IPS-15b (cell line): ENCODE data around the gene ANKRD13C.

Experiments used
- H3K27me3 ChIP-seq: one replicate; pipeline ENCODE4 v1.6.1; 2013; ENCODE audit warnings: low read length; ENCODE audit not compliant: control insufficient read depth, insufficient read depth
- H3K36me3 ChIP-seq: one replicate; pipeline ENCODE4 v1.6.1; 2013; ENCODE audit warnings: low read length; ENCODE audit not compliant: control insufficient read depth, insufficient read depth
- H3K4me1 ChIP-seq: one replicate; pipeline ENCODE4 v1.6.1; 2013; ENCODE audit warnings: mild to moderate bottlenecking, low read length; ENCODE audit not compliant: control insufficient read depth, insufficient read depth
- H3K4me3 ChIP-seq: one replicate; pipeline ENCODE4 v1.5.1; 2013; ENCODE audit warnings: low read depth, low read length
- H3K9ac ChIP-seq: one replicate; pipeline ENCODE4 v1.6.1; 2013; ENCODE audit warnings: low read depth, mild to moderate bottlenecking, low read length
- H3K9me3 ChIP-seq: one replicate; pipeline ENCODE4 v1.6.1; 2013; ENCODE audit warnings: mild to moderate bottlenecking, low read length; ENCODE audit not compliant: control insufficient read depth, insufficient read depth

ANKRD13C gene, protein sequence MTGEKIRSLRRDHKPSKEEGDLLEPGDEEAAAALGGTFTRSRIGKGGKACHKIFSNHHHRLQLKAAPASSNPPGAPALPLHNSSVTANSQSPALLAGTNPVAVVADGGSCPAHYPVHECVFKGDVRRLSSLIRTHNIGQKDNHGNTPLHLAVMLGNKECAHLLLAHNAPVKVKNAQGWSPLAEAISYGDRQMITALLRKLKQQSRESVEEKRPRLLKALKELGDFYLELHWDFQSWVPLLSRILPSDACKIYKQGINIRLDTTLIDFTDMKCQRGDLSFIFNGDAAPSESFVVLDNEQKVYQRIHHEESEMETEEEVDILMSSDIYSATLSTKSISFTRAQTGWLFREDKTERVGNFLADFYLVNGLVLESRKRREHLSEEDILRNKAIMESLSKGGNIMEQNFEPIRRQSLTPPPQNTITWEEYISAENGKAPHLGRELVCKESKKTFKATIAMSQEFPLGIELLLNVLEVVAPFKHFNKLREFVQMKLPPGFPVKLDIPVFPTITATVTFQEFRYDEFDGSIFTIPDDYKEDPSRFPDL

GRCh38 chr1:70354332-70355110, at the start of gene ANKRD13C:
Gene ANKRD13C (minus strand): TSS chr1:70354722. CDS start chr1:70354408, 314 bp downstream.
- Histone ChIP-seq H3K4me1 (peaks cover 2% of the 10 kb centered on the region), H3K9ac (peak within 1 kb of the TSS; percentile 98), H3K4me3 (peak within 1 kb of the TSS; percentile 84)

DNA sequence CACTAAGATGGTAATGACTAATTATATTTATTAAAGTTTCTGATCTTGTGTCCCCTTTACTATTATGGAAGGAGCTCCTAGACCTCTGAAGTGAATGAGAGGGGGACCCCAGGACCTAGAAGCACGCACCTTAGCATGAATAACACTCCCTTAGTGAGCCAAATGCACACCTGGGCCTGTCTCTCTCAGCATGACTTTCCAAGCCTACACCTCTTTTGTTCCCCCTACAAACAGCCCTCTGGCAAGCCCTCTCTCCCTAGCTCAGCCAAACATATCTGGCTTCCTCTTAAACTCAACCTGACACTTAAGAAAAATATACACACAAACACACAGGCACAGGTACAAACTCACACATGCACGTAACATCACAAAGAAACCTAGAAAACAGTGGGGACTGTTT, 49.2 kb upstream of the ANKRD13C start:
- no peaks in the 10 kb centered on the region for H3K36me3 ChIP-seq
- H3K27me3 ChIP-seq = no peaks in the 10 kb centered on the region
- no peaks in the 10 kb centered on the region for H3K4me1 ChIP-seq
- no peaks in the 10 kb centered on the region for H3K9me3 ChIP-seq
- no peak overlapping the region for H3K9ac ChIP-seq
- H3K4me3 ChIP-seq = no peak overlapping the region

More at GRCh38 chr1:70354332-70355110, at the start of gene ANKRD13C:
- H3K36me3 ChIP-seq = peaks cover 7% of the 10 kb centered on the region
- H3K9me3 ChIP-seq = no peaks in the 10 kb centered on the region
- H3K27me3 ChIP-seq = no peaks in the 10 kb centered on the region

DNA sequence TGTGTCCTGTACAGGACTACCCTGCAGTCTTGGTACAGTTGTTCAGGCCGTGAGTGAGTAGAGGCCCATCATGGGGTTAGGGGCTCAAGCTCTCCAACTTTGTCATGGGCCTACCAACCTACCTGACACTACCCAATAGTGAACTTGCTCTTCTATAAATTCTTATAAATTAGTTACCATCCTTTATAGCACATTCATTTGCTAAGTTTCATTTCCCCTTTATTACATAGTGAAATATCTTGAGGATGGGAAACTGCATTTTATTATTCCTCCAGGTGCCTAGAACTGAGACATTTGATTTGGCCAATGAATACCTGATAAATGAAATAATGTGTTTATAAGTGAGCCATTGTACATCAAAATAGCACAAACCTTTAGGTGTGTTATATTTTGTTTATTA, 47.5 kb upstream of the ANKRD13C start:
- H3K27me3 ChIP-seq = no peaks in the 10 kb centered on the region
- no peaks in the 10 kb centered on the region for H3K36me3 ChIP-seq
- no peak overlapping the region for H3K9ac ChIP-seq
- H3K9me3 ChIP-seq = no peaks in the 10 kb centered on the region
- no peak overlapping the region for H3K4me3 ChIP-seq
- no peaks in the 10 kb centered on the region for H3K4me1 ChIP-seq

DNA sequence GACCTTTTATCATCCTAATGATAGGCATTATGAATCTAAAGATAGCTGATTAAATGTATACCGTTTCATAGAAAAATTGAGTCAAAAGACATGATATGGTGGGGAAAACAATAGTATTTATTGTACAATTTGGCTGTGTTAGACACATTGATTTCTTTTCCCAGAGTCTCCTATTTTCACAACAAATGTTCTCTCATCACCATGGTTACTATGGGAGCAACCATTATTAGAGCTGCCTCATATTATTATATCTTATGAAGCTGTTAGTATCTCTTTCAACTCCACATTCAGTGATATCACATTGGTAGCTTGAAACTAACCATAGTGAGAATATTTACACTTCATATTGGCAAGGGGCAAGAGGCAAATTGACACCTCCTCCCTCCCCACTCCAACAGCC, 45.8 kb upstream of the ANKRD13C start:
- Histone ChIP-seq H3K27me3 (no peaks in the 10 kb centered on the region), H3K4me3 (no peak overlapping the region), H3K36me3 (no peaks in the 10 kb centered on the region), H3K9ac (no peak overlapping the region), H3K9me3 (no peaks in the 10 kb centered on the region), H3K4me1 (no peaks in the 10 kb centered on the region)

- H3K27me3 ChIP-seq = no peaks in the 10 kb centered on the region
- H3K36me3 ChIP-seq = no peaks in the 10 kb centered on the region
- no peak overlapping the region for H3K9ac ChIP-seq
- H3K4me1 ChIP-seq = no peaks in the 10 kb centered on the region
- H3K9me3 ChIP-seq = no peaks in the 10 kb centered on the region
- no peak overlapping the region for H3K4me3 ChIP-seq
Observed at GRCh38 chr1:70397013-70397412, 42.5 kb upstream of the ANKRD13C start.

- Histone ChIP-seq H3K9me3 (no peaks in the 10 kb centered on the region), H3K9ac (no peak overlapping the region), H3K4me1 (no peaks in the 10 kb centered on the region), H3K36me3 (no peaks in the 10 kb centered on the region), H3K27me3 (no peaks in the 10 kb centered on the region), H3K4me3 (no peak overlapping the region)
Observed at GRCh38 chr1:70396607-70397006, 42.1 kb upstream of the ANKRD13C start.

DNA sequence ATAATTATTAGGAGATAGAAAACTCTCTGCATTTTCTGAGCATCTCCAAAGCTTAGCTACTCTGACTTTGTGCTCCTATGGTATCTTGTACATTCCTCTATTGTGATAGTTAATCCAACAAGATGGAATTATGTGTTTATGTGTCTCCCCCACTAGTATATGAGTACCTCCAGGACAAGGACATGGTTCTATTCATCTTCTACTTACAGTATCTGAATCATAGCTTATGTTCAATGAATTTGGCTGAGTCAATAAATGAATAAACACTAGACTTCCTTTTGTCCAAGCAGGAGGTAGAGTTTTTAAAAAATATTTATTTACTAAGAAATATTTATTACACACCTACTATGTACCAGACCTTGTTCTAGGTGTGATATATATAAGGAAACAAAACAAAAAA, 38.1 kb upstream of the ANKRD13C start:
- no peaks in the 10 kb centered on the region for H3K36me3 ChIP-seq
- H3K9ac ChIP-seq = no peak overlapping the region
- H3K4me1 ChIP-seq = no peaks in the 10 kb centered on the region
- no peaks in the 10 kb centered on the region for H3K27me3 ChIP-seq
- H3K9me3 ChIP-seq = no peaks in the 10 kb centered on the region
- no peak overlapping the region for H3K4me3 ChIP-seq

- Histone ChIP-seq H3K9ac (no peak overlapping the region), H3K36me3 (no peaks in the 10 kb centered on the region), H3K27me3 (no peaks in the 10 kb centered on the region), H3K9me3 (no peaks in the 10 kb centered on the region), H3K4me3 (no peak overlapping the region), H3K4me1 (no peaks in the 10 kb centered on the region)
Observed at GRCh38 chr1:70387507-70387906, 33.0 kb upstream of the ANKRD13C start.

DNA sequence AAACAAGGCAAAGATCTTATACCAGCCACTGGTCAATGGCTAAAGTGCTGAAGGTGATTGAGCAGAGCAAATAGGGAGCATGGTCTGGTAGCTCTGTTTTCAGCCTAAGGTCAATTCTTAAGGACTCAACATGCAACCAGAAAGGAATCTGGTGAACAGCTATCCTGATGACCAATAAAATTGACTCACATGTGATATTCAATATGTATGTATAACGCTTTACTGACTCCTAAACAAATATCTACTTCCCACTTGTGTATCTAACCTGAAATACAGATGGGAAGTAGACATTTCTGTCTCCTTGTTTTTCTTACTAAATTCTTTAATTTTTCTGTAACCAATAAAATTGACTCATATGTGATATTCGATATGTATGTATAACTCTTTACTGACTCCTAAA, 31.6 kb upstream of the ANKRD13C start:
- no peak overlapping the region for H3K9ac ChIP-seq
- no peaks in the 10 kb centered on the region for H3K36me3 ChIP-seq
- H3K4me3 ChIP-seq = no peak overlapping the region
- no peaks in the 10 kb centered on the region for H3K9me3 ChIP-seq
- H3K4me1 ChIP-seq = no peaks in the 10 kb centered on the region
- H3K27me3 ChIP-seq = no peaks in the 10 kb centered on the region

GRCh38 chr1:70385477-70385876, 31.0 kb upstream of the ANKRD13C start:
- H3K36me3 ChIP-seq = no peaks in the 10 kb centered on the region

GRCh38 chr1:70384542-70384941, 30.0 kb upstream of the ANKRD13C start:
- H3K36me3 ChIP-seq = no peaks in the 10 kb centered on the region
- no peaks in the 10 kb centered on the region for H3K4me1 ChIP-seq
- H3K9ac ChIP-seq = no peak overlapping the region
- no peak overlapping the region for H3K4me3 ChIP-seq
- H3K9me3 ChIP-seq = no peaks in the 10 kb centered on the region
- no peaks in the 10 kb centered on the region for H3K27me3 ChIP-seq

More at GRCh38 chr1:70385477-70385876, 31.0 kb upstream of the ANKRD13C start:
- no peaks in the 10 kb centered on the region for H3K9me3 ChIP-seq
- H3K4me1 ChIP-seq = no peaks in the 10 kb centered on the region
- H3K9ac ChIP-seq = no peak overlapping the region
- H3K4me3 ChIP-seq = no peak overlapping the region
- no peaks in the 10 kb centered on the region for H3K27me3 ChIP-seq
